Lower lobe of right lung (tissue), 2 donors: ENCODE measurements around the gene CHMP4A. TPM values are rescaled to one million over a fixed set of nuclear protein-coding genes. Genes with fewer than 3 reads are reported as not detected.

Experiments
- ATAC-seq, 2 donors: fragments of 200-7000 bp; cut with Tn5 transposase; one replicate each; pipeline ENCODE4 v1.9.1; 2020 to 2022; ENCODE audit warnings: mild to moderate bottlenecking in 2 of 2, moderate library complexity in 2 of 2
- DNase-seq: peaks from one replicate; pipeline ENCODE4 v3.0.0-alpha.2; 2020
- H3K27ac ChIP-seq: fragments of 200-600 bp; one replicate; pipeline ENCODE4 v1.8.0; 2022
- H3K27me3 ChIP-seq: fragments of 200-600 bp; one replicate; pipeline ENCODE4 v1.8.0; 2022; ENCODE audit warnings: low read depth
- H3K36me3 ChIP-seq: fragments of 200-600 bp; one replicate; pipeline ENCODE4 v1.8.0; 2022; ENCODE audit warnings: mild to moderate bottlenecking
- H3K4me1 ChIP-seq: fragments of 200-600 bp; one replicate; pipeline ENCODE4 v1.8.0; 2022
- H3K4me3 ChIP-seq: fragments of 200-600 bp; one replicate; pipeline ENCODE4 v1.8.0; 2022; ENCODE audit warnings: mild to moderate bottlenecking
- H3K9me3 ChIP-seq: fragments of 200-600 bp; one replicate; pipeline ENCODE4 v1.8.0; 2022
- CTCF ChIP-seq: fragments of 200-600 bp; IDR thresholded peaks from one replicate; pipeline ENCODE4 v1.8.0; 2022; ENCODE audit warnings: antibody characterized with exemption, mild to moderate bottlenecking
- intact Hi-C: fragments of 100-400 bp; cut with DNase I; formaldehyde crosslinking; loops from one replicate; pipeline ENCODE4 v1.11.0; 2022
- total RNA-seq: library from RNA; stranded (reverse); fragmentation: NEBNext Ultra II Directional; extraction: Animal tissue kit (Norgen Biotek cat#: 25700); gene quantifications from one replicate; pipeline ENCODE4 v1.2.1, GENCODE V29; 2021
- donor health status: DM: no; HTN: yes; CAD: no; lungs with severe emphysema.

The CHMP4A gene
- total RNA-seq, 1 donor from 2014 or later, result 41.9 TPM

DNA sequence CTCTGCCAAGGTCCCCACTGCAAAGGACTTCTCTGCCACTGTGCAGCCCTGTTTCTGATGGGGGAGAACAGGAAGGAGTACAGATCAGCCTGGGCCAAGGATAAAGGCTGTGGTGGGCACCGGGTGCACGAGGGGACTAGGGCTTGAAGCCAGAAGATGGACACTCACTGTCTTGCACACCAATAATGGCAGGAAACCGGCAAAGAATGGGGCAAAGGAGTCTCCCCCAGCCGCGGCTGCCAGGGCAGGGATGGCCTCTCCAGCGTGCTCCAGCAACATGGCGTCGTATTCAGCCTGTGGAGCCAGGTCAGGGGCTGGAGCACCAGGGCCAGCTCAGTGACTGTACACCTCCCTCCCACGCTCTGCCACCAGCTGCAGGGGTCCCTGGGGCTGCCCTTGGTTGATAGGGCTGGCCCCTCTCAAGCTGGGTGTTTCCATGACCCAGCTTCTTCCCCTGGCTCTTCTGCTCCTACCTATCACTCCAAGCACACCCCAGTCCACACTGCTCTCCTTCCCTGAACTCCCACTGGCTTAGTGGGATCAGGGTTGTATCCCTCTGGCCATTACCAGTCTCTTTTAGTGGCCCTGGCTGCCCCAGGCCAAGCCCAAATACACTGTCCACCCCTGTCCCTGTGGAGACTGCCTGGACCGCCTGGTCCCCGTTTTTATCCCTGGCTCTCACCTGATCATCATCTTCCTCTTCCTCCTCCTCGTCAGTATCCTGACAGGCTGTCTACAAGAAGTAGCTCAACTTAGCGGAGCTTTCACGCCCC lies 31.0 kb downstream of the CHMP4A start:
- Histone ChIP-seq H3K27me3 (no peaks in the 10 kb centered on the region), H3K4me1 (peaks cover 2% of the 10 kb centered on the region), H3K36me3 (peaks cover 96% of the 10 kb centered on the region), H3K4me3 (no peak overlapping the region), H3K27ac (no peak overlapping the region), H3K9me3 (no peaks in the 10 kb centered on the region)
- intact Hi-C loops, result no loop called here
- ATAC-seq (no peak), DNase-seq (no peak)
- no peak for TF ChIP-seq CTCF

DNA sequence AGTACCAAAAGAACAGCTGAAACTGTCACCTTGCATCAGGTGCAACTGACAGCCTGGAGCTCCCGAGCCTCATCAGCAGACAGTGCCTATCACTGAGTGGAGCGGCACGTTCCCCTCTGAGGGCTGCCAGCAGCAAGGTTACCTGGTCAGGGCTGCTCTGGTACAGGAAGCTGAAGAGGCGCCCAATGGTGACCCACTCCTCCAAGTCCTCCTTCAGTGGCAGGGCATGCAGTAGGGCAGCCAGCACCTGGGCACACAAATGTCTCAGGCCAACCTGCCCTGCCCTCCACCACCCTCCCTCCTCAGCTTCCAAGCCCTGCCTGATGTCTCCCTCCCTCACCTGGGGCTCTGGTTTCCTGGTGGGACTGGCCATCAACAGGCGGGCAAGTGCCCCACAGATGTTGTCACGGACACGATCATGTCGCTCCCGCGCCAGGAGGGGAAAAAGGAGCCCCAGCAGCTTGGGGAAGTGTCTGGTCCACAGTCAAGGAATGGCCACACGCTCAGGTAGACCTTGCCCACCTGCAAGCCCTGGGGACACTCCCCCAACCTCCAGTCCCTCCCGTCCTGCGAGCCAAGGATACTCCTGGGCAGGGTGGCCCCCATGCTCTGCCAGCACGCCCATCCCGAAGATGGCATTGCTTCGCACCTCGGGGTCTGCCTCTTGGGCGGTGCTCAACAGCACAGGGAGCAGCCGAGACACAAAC lies 31.8 kb downstream of the CHMP4A start:
- no peak for TF ChIP-seq CTCF
- DNase-seq, result no peak
- intact Hi-C loops, result no loop called here
- no peaks in the 10 kb centered on the region for H3K27me3 ChIP-seq
- peaks cover 97% of the 10 kb centered on the region for H3K36me3 ChIP-seq
- H3K9me3 ChIP-seq, result no peaks in the 10 kb centered on the region
- H3K27ac ChIP-seq, result no peak overlapping the region
- no peaks in the 10 kb centered on the region for H3K4me1 ChIP-seq
- H3K4me3 ChIP-seq, result no peak overlapping the region
- no peak for ATAC-seq

GRCh38 chr14:24179961-24180796 lies 33.1 kb downstream of the CHMP4A start:
- Histone ChIP-seq H3K9me3 (no peaks in the 10 kb centered on the region), H3K27ac (no peak overlapping the region), H3K4me3 (no peak overlapping the region), H3K36me3 (peaks cover 99% of the 10 kb centered on the region), H3K4me1 (no peaks in the 10 kb centered on the region), H3K27me3 (no peaks in the 10 kb centered on the region)
- DNase-seq (no peak), ATAC-seq (no peak)
- no peak for TF ChIP-seq CTCF
- intact Hi-C loops, result no loop called here

DNA sequence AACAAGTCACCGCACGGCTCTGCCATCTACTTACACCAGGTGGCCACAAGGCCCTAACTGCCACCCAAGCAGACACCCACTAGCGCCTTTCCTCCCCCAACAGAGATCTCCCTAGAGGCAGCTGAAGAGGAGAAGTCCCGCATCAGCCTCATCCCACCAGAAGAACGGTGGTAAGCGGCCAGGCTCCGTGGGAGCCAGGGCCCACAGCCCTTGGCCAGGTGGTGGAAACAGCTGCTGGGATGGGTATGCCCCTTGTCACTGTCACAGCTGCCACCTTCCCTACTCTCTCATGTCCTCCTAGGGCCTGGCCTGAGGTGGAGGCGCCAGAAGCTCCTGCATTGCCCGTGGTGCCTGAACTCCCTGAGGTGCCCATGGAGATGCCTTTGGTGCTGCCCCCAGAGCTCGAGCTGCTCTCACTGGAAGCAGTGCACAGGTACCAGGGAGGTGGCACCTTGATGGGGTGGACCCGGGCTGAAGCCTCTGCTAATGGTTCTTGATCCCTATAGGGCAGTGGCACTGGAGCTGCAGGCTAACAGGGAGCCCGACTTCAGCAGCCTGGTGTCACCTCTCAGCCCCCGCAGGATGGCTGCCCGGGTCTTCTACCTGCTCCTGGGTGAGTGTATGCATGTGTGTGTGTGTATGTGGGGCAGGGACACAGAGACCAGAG lies 33.9 kb downstream of the CHMP4A start:
- no peaks in the 10 kb centered on the region for H3K27me3 ChIP-seq
- no peak for DNase-seq
- TF ChIP-seq CTCF, result no peak
- no peaks in the 10 kb centered on the region for H3K9me3 ChIP-seq
- ATAC-seq, result no peak
- H3K4me1 ChIP-seq, result no peaks in the 10 kb centered on the region
- intact Hi-C loops, result no loop called here
- H3K4me3 ChIP-seq, result no peak overlapping the region
- peaks cover 99% of the 10 kb centered on the region for H3K36me3 ChIP-seq
- H3K27ac ChIP-seq, result no peak overlapping the region
